Measurements from ENCODE around the gene TBC1D23. TPM values are rescaled to one million over a fixed set of nuclear protein-coding genes. Genes with fewer than 3 reads are reported as not detected.
"Not testable (repeated sequence)": the region's sequence is repeated elsewhere in the genome, so short reads cannot be mapped to it uniquely, and the experiment has no call there.

TBC1D23 gene
- total and polyA plus RNA-seq, 8 donors: 10.9 to 31.3 (median 20.5) TPM

DNA sequence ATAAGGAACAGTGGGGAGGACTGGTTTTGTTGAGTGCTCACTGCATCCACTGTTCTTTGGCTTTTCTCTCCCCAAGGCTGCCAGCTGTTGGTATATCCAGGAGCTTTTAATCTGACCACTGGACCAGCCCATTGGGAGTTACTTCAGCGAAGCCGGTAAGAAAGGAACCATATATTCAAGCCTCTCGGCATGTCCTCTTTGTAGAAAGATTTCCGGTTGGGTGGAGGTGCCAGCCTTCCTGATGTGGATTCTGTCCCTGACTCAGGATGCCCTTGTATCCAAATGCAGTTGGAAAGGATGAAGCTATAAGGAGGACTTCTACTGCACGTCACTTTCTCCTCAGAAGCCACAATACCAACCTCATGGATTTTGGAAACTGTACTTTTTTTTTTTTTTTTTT lies 87.9 kb downstream of the TBC1D23 start:
- ATAC-seq (no peak), DNase-seq (no peak), FAIRE-seq (no peak)
- Histone ChIP-seq H3K36me3 (peaks cover 0 to 15% (median 13%) of the 10 kb centered on the region in 3 donors), H3K27me3 (no peaks in the 10 kb centered on the region), H3K4me3 (no peak overlapping the region), H3K9me3 (no peaks in the 10 kb centered on the region), H3K27ac (no peak overlapping the region), H3K4me1 (no peaks in the 10 kb centered on the region)
- TF ChIP-seq, protein P1, sequence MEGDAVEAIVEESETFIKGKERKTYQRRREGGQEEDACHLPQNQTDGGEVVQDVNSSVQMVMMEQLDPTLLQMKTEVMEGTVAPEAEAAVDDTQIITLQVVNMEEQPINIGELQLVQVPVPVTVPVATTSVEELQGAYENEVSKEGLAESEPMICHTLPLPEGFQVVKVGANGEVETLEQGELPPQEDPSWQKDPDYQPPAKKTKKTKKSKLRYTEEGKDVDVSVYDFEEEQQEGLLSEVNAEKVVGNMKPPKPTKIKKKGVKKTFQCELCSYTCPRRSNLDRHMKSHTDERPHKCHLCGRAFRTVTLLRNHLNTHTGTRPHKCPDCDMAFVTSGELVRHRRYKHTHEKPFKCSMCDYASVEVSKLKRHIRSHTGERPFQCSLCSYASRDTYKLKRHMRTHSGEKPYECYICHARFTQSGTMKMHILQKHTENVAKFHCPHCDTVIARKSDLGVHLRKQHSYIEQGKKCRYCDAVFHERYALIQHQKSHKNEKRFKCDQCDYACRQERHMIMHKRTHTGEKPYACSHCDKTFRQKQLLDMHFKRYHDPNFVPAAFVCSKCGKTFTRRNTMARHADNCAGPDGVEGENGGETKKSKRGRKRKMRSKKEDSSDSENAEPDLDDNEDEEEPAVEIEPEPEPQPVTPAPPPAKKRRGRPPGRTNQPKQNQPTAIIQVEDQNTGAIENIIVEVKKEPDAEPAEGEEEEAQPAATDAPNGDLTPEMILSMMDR (IDR thresholded peaks at IDR 0.05): no peak
- intact Hi-C loops (cut with DNase I): no loop called here
- 95 to 98% methylated on average over 5 of the region's 5 CpGs for WGBS, 2 donors

DNA sequence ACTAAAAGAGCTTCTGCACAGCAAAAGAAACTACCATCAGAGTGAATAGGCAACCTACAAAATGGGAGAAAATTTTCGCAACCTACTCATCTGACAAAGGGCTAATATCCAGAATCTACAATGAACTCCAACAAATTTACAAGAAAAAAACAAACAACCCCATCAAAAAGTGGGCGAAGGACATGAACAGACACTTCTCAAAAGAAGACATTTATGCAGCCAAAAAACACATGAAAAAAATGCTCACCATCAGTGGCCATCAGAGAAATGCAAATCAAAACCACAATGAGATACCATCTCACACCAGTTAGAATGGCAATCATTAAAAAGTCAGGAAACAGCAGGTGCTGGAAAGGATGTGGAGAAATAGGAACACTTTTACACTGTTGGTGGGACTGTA lies 91.0 kb downstream of the TBC1D23 start:
- DNase-seq; intact Hi-C loops (cut with DNase I); H3K27me3 ChIP-seq; H3K4me1 ChIP-seq; FAIRE-seq; ATAC-seq; H3K9me3 ChIP-seq; H3K27ac ChIP-seq; H3K4me3 ChIP-seq: not testable (repeated sequence)
- peaks cover 0 to 15% (median 8%) of the 10 kb centered on the region in 3 donors for H3K36me3 ChIP-seq
- 100% methylated on average over 1 of the region's 2 CpGs; no CpG with 5 or more reads in 1 of the 2 donors for WGBS, 2 donors

DNA sequence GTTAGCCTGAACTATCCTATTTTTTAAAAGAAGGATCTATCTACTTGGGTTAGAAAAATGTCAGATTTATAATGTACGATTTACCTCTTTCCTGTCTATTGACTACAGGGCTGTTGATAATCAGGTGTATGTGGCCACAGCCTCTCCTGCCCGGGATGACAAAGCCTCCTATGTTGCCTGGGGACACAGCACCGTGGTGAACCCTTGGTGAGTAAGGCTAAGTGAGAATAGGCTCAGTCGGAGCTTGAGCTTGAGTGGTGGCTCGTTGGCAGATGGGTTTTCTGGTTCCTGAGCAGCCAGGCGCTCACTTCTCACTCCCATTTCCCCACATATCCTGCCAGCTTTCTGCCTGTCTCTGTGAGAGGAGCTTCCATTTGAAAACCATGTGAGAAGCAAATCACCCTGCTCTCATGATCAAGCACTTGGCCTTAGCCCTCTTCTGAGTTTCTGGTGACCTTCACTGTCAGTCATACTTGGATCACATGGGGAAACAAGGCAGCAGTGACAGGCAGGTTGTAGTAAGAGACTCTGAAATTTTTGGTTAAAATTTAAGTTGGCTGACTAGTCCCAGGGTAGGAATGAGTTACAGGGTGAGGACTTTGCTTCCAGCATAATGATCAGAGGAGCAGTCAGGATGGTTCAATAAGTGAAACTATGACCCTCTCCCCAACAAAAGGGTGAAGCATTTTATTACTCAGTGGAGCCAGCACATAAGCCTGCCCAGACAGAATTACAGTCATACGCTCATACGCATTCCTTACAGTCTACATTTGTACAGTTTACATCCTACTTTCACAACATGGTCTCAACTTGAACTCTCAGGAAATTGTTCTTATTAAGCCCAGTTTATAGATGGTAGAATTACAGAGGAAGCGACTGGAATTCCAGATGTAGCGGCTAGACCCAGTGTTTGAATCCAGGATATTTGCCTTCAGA lies 91.8 kb downstream of the TBC1D23 start:
- intact Hi-C loops (cut with DNase I): no loop called here
- H3K9me3 ChIP-seq: no peaks in the 10 kb centered on the region
- 92 to 93% methylated on average over 10 of the region's 10 CpGs for WGBS, 2 donors
- H3K4me1 ChIP-seq: no peaks in the 10 kb centered on the region
- no peak overlapping the region for H3K4me3 ChIP-seq
- FAIRE-seq (no peak), DNase-seq (no peak), ATAC-seq (peak in 1 of 4 donors; percentile 25)
- peaks cover 0 to 15% (median 8%) of the 10 kb centered on the region in 3 donors for H3K36me3 ChIP-seq
- TF ChIP-seq, protein P1 (IDR thresholded peaks at IDR 0.05): no peak
- no peaks in the 10 kb centered on the region for H3K27me3 ChIP-seq
- no peak overlapping the region for H3K27ac ChIP-seq

DNA sequence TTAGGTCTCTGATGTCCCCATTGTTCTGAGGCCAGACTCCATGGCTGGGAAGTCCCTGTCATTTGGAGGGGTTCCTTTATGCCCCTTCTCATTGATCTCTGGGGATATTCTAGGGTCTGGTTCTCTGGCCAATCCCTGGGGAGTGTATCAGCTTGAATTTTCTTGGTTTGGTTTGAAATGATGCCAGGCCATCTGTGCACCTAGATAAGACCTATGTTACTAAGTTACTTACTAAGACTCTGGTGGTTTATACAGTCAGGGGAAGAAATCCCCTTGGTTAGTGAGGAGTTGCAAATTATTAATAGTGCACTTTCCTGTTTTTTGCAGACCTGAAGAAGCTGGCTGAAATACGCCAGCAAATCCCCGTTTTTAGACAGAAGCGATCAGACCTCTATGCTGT lies 94.1 kb downstream of the TBC1D23 start:
- H3K36me3 ChIP-seq: peaks cover 0 to 5% (median 0%) of the 10 kb centered on the region in 3 donors
- DNase-seq: no peak
- H3K9me3 ChIP-seq: no peaks in the 10 kb centered on the region
- ATAC-seq: peak in 3 of 4 donors; percentile 45 to 82 (median 75)
- H3K4me1 ChIP-seq: no peaks in the 10 kb centered on the region
- H3K4me3 ChIP-seq: no peak overlapping the region
- no peak for FAIRE-seq
- TF ChIP-seq, protein P1 (IDR thresholded peaks at IDR 0.05): no peak
- 58 to 74% methylated on average over 3 of the region's 3 CpGs for WGBS, 2 donors
- no peak overlapping the region for H3K27ac ChIP-seq
- intact Hi-C loops (cut with DNase I): no loop called here
- no peaks in the 10 kb centered on the region for H3K27me3 ChIP-seq

DNA sequence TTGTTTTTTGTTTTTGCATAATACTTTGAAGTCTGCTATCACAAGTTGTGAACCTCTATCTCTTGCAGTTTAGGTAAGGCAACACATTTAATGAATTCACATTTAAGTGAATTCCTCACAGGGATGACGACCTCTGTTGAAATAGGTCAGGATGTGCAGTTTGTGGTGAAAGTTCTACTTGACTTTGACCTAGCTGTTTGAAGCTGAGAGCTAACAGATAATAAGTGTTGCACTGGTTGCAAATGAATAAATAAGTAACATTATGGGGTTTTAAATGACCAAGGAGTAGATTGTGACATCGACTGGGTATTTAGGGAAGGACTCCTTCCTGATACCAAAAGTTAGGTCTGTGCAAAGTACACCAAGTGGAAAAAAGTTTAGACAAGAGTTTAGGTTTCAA lies 97.6 kb downstream of the TBC1D23 start:
- FAIRE-seq (no peak), ATAC-seq (no peak), DNase-seq (no peak)
- no peak overlapping the region for H3K27ac ChIP-seq
- 85 to 87% methylated on average over 2 of the region's 2 CpGs for WGBS, 2 donors
- H3K4me1 ChIP-seq: no peaks in the 10 kb centered on the region
- intact Hi-C loops (cut with DNase I): no loop called here
- TF ChIP-seq, protein P1 (IDR thresholded peaks at IDR 0.05): no peak
- no peaks in the 10 kb centered on the region for H3K27me3 ChIP-seq
- no peaks in the 10 kb centered on the region for H3K9me3 ChIP-seq
- no peak overlapping the region for H3K4me3 ChIP-seq
- peaks cover 0 to 14% (median 0%) of the 10 kb centered on the region in 3 donors for H3K36me3 ChIP-seq
